Heart left ventricle (tissue), 16 donors: ENCODE measurements around the gene CIAO3. TPM values are rescaled to one million over a fixed set of nuclear protein-coding genes. Genes with fewer than 3 reads are reported as not detected.
A peak's percentile ranks its signal among the peaks of the same experiment; 100 is the strongest.

Experiments used
- ATAC-seq, 4 donors: fragments of 200-7000 bp; cut with Tn5 transposase; one replicate each; pipeline ENCODE4 v1.9.1; 2020 to 2022; ENCODE audit warnings: moderate library complexity in 4 of 4, mild to moderate bottlenecking in 3 of 4, moderate number of reproducible peaks in 1 of 4
- DNase-seq, 5 donors: peaks; one replicate each; pipeline ENCODE4 v3.0.0-alpha.2; 2020
- H3K27ac ChIP-seq, 12 donors: fragments of 200-600 bp; sonication (generic) in 4 of 12; one replicate each; pipeline versions ENCODE4 v1.5.0 to v1.8.0; 2016 to 2022; ENCODE audit warnings: mild to moderate bottlenecking in 2 of 12
- H3K27me3 ChIP-seq, 9 donors: fragments of 200-600 bp; sonication (generic) in 2 of 9; one replicate each; pipeline versions ENCODE4 v1.5.1 to v1.8.0; 2016 to 2022; ENCODE audit warnings: mild to moderate bottlenecking in 3 of 9
- H3K36me3 ChIP-seq, 9 donors: fragments of 200-600 bp; sonication (generic) in 2 of 9; one replicate each; pipeline versions ENCODE4 v1.5.0 to v1.8.0; 2018 to 2022; ENCODE audit warnings: mild to moderate bottlenecking in 2 of 9
- H3K4me1 ChIP-seq, 12 donors: fragments of 200-600 bp; sonication (generic) in 4 of 12; one replicate each; pipeline versions ENCODE4 v1.5.0 to v1.8.0; 2016 to 2022; ENCODE audit warnings: mild to moderate bottlenecking in 3 of 12
- H3K4me3 ChIP-seq, 12 donors: fragments of 200-600 bp; sonication (generic) in 4 of 12; one replicate each; pipeline versions ENCODE4 v1.5.0 to v1.8.0; 2017 to 2022; ENCODE audit warnings: mild to moderate bottlenecking in 9 of 12, moderate library complexity in 4 of 12
- H3K9me3 ChIP-seq, 12 donors: fragments of 200-600 bp; sonication (generic) in 4 of 12; one replicate each; pipeline versions ENCODE4 v1.5.0 to v1.8.0; 2016 to 2022; ENCODE audit warnings: mild to moderate bottlenecking in 1 of 12
- POLR2A ChIP-seq, 2 donors: fragments of 450-650 bp; IDR thresholded peaks; one replicate each; pipeline ENCODE4 v1.6.1; 2017; ENCODE audit warnings: antibody characterized with exemption in 2 of 2, mild to moderate bottlenecking in 2 of 2, moderate library complexity in 2 of 2
- WGBS, 4 donors: extraction: QIAGEN DNeasy Blood & Tissue Kit in 2 of 4; methylation state at CpG; one replicate each; pipeline versions ENCODE4 v1.1.5 to v1.1.7; 2013 to 2018; 5-methylcytosine and 5-hydroxymethylcytosine counted together
- intact Hi-C, 10 donors: fragments of 100-400 bp; cut with DNase I; formaldehyde crosslinking; loops; one replicate each; pipeline versions ENCODE4 v1.11.1 to v1.14.2; 2022
- polyA plus RNA-seq, 2 donors: library from polyadenylated mRNA; stranded (reverse); fragments of 200-250 nt; gene quantifications; one replicate each; pipeline ENCODE4 v1.2.3, GENCODE V29; 2013
- total RNA-seq, 9 donors: library from RNA; depleted of rRNA in 2 of 9; stranded (reverse); fragments of >200 nt in 2 of 9; fragmentation: NEBNext Ultra II Directional in 3 of 9; extraction: Animal tissue kit (Norgen Biotek cat#: 25700) in 3 of 9; gene quantifications; one replicate each; pipeline versions ENCODE4 v1.1.0 to v1.2.4, GENCODE V29; 2016 to 2023
- TF ChIP-seq, protein P1 (sequence below), 12 donors: fragments of 200-600 bp; sonication (generic) in 4 of 12; IDR thresholded peaks; one replicate each; pipeline versions ENCODE4 v1.5.0 to v1.8.0; 2018 to 2022; ENCODE audit warnings: antibody characterized with exemption in 12 of 12, mild to moderate bottlenecking in 5 of 12
- donor health status: ischemic (EF 13 %, LVEDD 7.1; RV severe dilation, severe dysfunction).
- donor health status: healthy with polysubstance abuse.
- donor health status: DM: no; HTN: yes; CAD: no.
- donor health status: DM: no; HTN: no; CAD: no.
- donor health status: ischemic (EF 25% LVEDD 6.9; RV normal size, moderate dysfunction).
- donor health status: ischemic (EF 25% LVEDD 5.7; RV mildly dilated, moderate dysfunction).
- donor health status: healthy.
- donor health status: DM: yes; HTN: yes; CAD: no.
- donor health status: ischemic (EF 35%, LVEDD 5.7; RV mildly dilated, moderate dysfunction).
- donor health status: nonischemic (EF 11% LVEDD 7.7; RV severe dilation, severe dysfunction).
- donor health status: DM: yes; HTN: yes; CAD: no.
- donor health status: PGD.
- donor health status: ischemic (EF 29% LVEDD 5.4; RV normal size, mild dysfunction).
- donor health status: nonischemic (EF 23%, LVEDD 6.1; RV moderate dilation, normal function).

CIAO3 gene
- total and polyA plus RNA-seq, 11 donors: 21.4 to 41.5 (median 28.2) TPM

DNA sequence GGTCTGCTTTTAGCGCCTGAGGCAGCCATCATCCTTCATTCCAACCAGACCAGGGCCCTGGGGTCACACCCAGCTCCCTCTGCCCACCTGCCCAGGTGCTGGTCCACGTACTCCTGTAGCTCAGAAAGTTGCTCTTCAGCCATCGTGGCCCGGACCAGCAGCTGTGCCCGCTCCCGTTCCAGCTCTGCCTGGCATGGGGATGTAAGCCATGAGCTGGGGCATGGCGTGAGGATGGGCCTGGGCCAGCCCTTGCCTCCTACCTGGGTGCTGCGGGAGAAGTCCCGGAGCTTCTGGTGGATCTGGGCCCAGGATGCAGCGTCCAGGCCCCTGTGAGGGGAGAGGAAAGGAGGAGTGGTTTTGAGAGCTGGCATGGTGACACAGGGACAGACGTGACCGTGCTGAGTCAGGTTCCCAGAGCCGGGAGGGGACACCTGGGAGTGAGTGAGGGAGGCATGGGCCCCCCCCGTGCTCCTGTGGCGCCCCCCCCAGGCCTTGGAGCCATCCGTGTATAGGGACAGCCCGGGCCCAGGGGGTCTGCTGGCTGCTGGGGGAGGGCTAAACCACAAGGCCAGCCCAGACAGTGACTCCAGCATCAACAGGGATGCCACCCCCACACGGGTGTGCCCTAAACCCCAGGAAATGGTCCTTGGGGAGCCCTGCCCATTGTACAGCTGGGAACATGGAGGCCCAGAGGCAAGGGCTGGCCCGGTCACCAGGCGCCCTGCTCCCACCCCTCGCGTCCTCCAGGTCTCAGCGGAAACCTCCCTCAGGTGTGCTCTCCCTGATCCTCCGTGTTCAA is 17.8 kb downstream of the CIAO3 start:
- TF ChIP-seq POLR2A (IDR thresholded peaks at IDR 0.05): no peak
- TF ChIP-seq, protein P1, sequence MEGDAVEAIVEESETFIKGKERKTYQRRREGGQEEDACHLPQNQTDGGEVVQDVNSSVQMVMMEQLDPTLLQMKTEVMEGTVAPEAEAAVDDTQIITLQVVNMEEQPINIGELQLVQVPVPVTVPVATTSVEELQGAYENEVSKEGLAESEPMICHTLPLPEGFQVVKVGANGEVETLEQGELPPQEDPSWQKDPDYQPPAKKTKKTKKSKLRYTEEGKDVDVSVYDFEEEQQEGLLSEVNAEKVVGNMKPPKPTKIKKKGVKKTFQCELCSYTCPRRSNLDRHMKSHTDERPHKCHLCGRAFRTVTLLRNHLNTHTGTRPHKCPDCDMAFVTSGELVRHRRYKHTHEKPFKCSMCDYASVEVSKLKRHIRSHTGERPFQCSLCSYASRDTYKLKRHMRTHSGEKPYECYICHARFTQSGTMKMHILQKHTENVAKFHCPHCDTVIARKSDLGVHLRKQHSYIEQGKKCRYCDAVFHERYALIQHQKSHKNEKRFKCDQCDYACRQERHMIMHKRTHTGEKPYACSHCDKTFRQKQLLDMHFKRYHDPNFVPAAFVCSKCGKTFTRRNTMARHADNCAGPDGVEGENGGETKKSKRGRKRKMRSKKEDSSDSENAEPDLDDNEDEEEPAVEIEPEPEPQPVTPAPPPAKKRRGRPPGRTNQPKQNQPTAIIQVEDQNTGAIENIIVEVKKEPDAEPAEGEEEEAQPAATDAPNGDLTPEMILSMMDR (IDR thresholded peaks at IDR 0.05): no peak
- intact Hi-C loops: no loop called here
- H3K4me3 ChIP-seq: no peak overlapping the region
- H3K4me1 ChIP-seq: peaks cover 8 to 52% (median 39%) of the 10 kb centered on the region in 12 donors
- no peak overlapping the region for H3K27ac ChIP-seq
- peaks cover 0 to 6% (median 0%) of the 10 kb centered on the region in 9 donors for H3K36me3 ChIP-seq
- DNase-seq: no peak
- no peak for ATAC-seq
- WGBS, 4 donors: 87 to 89% (median 88%) methylated on average over 16 to 24 of the region's 24 CpGs
- no peaks in the 10 kb centered on the region for H3K9me3 ChIP-seq
- peaks cover 0 to 18% (median 0%) of the 10 kb centered on the region in 9 donors for H3K27me3 ChIP-seq

DNA sequence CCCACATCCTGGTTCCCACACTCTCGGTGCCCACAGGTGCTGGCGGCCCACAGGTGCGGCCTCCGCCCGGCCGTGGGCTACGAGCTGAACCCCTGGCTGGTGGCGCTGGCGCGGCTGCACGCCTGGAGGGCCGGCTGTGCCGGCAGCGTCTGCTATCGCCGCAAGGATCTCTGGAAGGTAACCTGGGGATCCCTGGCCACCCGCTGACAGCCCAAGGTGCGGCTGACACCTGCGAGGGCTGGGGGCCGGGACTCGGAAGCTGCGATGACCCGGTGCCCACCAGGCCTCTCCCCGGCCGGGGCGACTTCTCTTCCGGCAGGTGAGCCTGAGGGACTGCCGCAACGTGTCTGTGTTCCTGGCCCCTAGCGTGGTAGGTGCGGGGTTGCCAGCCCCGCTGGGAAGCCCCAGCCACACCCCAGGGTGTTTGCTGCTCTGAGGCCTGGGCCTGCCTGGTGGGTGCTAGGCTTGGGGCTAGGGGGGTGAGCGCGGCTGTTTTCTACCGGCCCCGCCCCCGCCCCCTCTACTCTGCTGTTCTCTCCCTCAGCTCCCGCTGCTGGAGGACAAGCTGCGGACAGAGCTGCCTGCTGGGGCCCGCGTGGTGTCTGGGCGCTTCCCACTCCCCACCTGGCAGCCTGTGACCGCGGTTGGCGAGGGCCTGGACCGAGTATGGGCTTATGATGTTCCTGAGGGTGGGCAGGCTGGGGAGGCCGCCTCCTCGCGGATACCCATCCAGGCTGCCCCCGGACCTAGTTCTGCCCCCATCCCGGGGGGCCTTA is 18.8 kb downstream of the CIAO3 start:
- Histone ChIP-seq H3K4me1 (peaks cover 4 to 47% (median 29%) of the 10 kb centered on the region in 12 donors), H3K36me3 (peaks cover 0 to 6% (median 0%) of the 10 kb centered on the region in 9 donors), H3K27me3 (peaks cover 0 to 9% (median 0%) of the 10 kb centered on the region in 9 donors), H3K4me3 (peak overlapping the region; percentile 58 to 92 (median 80)), H3K27ac (peak overlapping the region; percentile 62 to 98 (median 94)), H3K9me3 (no peaks in the 10 kb centered on the region)
- ATAC-seq: no peak
- 82 to 89% (median 85%) methylated on average over 26 to 51 of the region's 51 CpGs for WGBS, 4 donors
- TF ChIP-seq, protein P1 (IDR thresholded peaks at IDR 0.05): no peak
- no peak for TF ChIP-seq POLR2A (IDR thresholded peaks at IDR 0.05)
- intact Hi-C loops: no loop called here
- no peak for DNase-seq

DNA sequence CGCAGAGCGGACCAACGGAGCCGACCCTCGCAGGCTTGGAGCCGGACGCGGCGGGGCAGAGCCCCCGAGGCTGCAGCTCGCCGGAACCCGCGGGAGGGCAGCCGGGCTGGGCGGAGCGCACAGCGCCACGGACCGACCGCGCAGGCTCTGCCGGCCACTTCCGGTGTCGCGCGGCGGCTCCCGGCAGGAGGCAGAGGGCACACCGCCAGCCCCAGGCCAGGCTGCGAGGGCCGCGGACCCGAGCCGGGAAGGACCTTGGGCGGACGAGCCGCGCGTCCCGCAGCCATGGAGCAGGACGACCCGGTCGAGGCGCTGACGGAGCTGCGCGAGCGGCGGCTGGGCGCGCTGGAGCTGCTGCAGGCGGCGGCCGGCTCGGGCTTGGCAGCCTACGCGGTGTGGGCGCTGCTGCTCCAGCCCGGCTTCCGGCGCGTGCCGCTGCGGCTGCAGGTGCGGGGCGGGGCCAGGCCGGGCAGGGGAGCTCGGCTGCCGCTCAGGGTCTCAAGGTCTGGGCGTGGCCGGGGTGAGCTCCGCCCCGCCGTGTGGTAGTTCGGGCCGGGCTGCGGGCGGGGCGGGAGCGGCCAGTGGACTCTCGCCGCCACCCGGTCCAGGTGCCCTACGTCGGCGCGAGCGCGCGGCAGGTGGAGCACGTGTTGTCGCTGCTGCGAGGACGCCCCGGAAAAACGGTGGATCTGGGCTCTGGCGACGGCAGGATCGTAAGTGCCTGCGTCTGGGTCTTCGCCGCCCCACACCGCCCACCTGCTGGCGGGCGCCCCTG is 19.6 kb downstream of the CIAO3 start, which contains the start of gene ANTKMT:
Gene ANTKMT (plus strand): TSS at position 157 of the 775 bp plus-strand sequence. CDS start 129 bp downstream, at position 286.
- TF ChIP-seq POLR2A (IDR thresholded peaks at IDR 0.05): peak in 1 of 2 donors; percentile 85
- TF ChIP-seq, protein P1 (IDR thresholded peaks at IDR 0.05): peak in 5 of 12 donors; percentile 10 to 24 (median 20)
- H3K4me1 ChIP-seq: peaks cover 4 to 45% (median 30%) of the 10 kb centered on the region in 12 donors
- WGBS, 4 donors: 1 to 60% (median 6%) methylated on average over 2 to 106 of the region's 106 CpGs
- H3K27me3 ChIP-seq: peaks cover 0 to 7% (median 0%) of the 10 kb centered on the region in 9 donors
- H3K27ac ChIP-seq: peak within 1 kb of the TSS; percentile 62 to 98 (median 94)
- H3K36me3 ChIP-seq: peaks cover 0 to 6% (median 0%) of the 10 kb centered on the region in 9 donors
- H3K9me3 ChIP-seq: no peaks in the 10 kb centered on the region
- peak within 1 kb of the TSS; percentile 58 to 92 (median 80) for H3K4me3 ChIP-seq
- peak; percentile 80 to 88 (median 83) for DNase-seq
- intact Hi-C loops: no loop called here
- peak; percentile 34 to 89 (median 75) for ATAC-seq
